Heart right ventricle (tissue), 16 donors: Measurements from ENCODE around the gene PWP1. TPM values are rescaled to one million over a fixed set of nuclear protein-coding genes. Genes with fewer than 3 reads are reported as not detected.

Source experiments
- ATAC-seq, 8 donors: fragments of 200-7000 bp; cut with Tn5 transposase; one replicate each; pipeline ENCODE4 v1.9.1; 2020; ENCODE audit warnings: mild to moderate bottlenecking in 8 of 8, moderate library complexity in 8 of 8, moderate number of reproducible peaks in 1 of 8
- DNase-seq, 2 donors: peaks; one replicate each; pipeline ENCODE4 v3.0.0-alpha.2; 2020
- H3K27ac ChIP-seq, 10 donors: fragments of 200-600 bp; sonication (generic) in 2 of 10; one replicate each; pipeline versions ENCODE4 v1.5.0 to v1.8.0; 2020 to 2022; ENCODE audit warnings: mild to moderate bottlenecking in 3 of 10
- H3K27me3 ChIP-seq, 7 donors: fragments of 200-600 bp; one replicate each; pipeline ENCODE4 v1.8.0; 2021 to 2022; ENCODE audit warnings: mild to moderate bottlenecking in 2 of 7
- H3K36me3 ChIP-seq, 9 donors: fragments of 200-600 bp; sonication (generic) in 1 of 9; one replicate each; pipeline versions ENCODE4 v1.5.0 to v1.8.0; 2020 to 2022; ENCODE audit warnings: mild to moderate bottlenecking in 2 of 9
- H3K4me1 ChIP-seq, 9 donors: fragments of 200-600 bp; sonication (generic) in 1 of 9; one replicate each; pipeline versions ENCODE4 v1.5.0 to v1.8.0; 2020 to 2022; ENCODE audit warnings: mild to moderate bottlenecking in 4 of 9
- H3K4me3 ChIP-seq, 10 donors: fragments of 200-600 bp; sonication (generic) in 2 of 10; one replicate each; pipeline versions ENCODE4 v1.5.0 to v1.8.0; 2020 to 2022; ENCODE audit warnings: mild to moderate bottlenecking in 7 of 10, moderate library complexity in 2 of 10
- H3K9me3 ChIP-seq, 11 donors: fragments of 200-600 bp in 10 of 11; sonication (generic) in 2 of 11; one replicate each; pipeline versions ENCODE4 v1.5.0 to v1.8.0; 2013 to 2022; ENCODE audit warnings: mild to moderate bottlenecking in 2 of 11, control low read depth in 1 of 11, moderate library complexity in 1 of 11
- WGBS, 2 donors: extraction: QIAGEN DNeasy Blood & Tissue Kit; methylation state at CpG; one replicate each; pipeline ENCODE4 v1.1.7; 2013; ENCODE audit warnings: inconsistent platforms in 1 of 2; 5-methylcytosine and 5-hydroxymethylcytosine counted together
- intact Hi-C, 10 donors: fragments of 100-400 bp; cut with DNase I; formaldehyde crosslinking; loops; one replicate each; pipeline versions ENCODE4 v1.11.1 to v1.14.2; 2022
- polyA plus RNA-seq, 2 donors: library from polyadenylated mRNA; stranded (reverse); fragments of 200-250 nt; gene quantifications; one replicate each; pipeline ENCODE4 v1.2.3, GENCODE V29; 2013
- total RNA-seq, 10 donors: library from RNA; stranded (reverse); fragmentation: NEBNext Ultra II Directional in 3 of 10; extraction: Animal tissue kit (Norgen Biotek cat#: 25700) in 3 of 10; gene quantifications; one replicate each; pipeline versions ENCODE4 v1.2.1 to v1.2.4, GENCODE V29; 2021 to 2023
- TF ChIP-seq, protein P1 (sequence below), 9 donors: fragments of 200-600 bp; sonication (generic) in 2 of 9; IDR thresholded peaks; one replicate each; pipeline versions ENCODE4 v1.5.0 to v1.8.0; 2021 to 2022; ENCODE audit warnings: antibody characterized with exemption in 9 of 9, mild to moderate bottlenecking in 5 of 9, moderate library complexity in 1 of 9
- donor health status: Arrhythmogenic right ventricular cardiomyopathy.
- donor health status: ischemic (EF 13 %, LVEDD 7.1; RV severe dilation, severe dysfunction).
- donor health status: healthy with polysubstance abuse.
- donor health status: DM: no; HTN: yes; CAD: no.
- donor health status: DM: no; HTN: no; CAD: no.
- donor health status: ischemic (EF 25% LVEDD 6.9; RV normal size, moderate dysfunction).
- donor health status: ischemic (EF 25% LVEDD 5.7; RV mildly dilated, moderate dysfunction).
- donor health status: healthy.
- donor health status: DM: yes; HTN: yes; CAD: no.
- donor health status: Ischemic cardiomyopathy.
- donor health status: ischemic (EF 35%, LVEDD 5.7; RV mildly dilated, moderate dysfunction).
- donor health status: nonischemic (EF 11% LVEDD 7.7; RV severe dilation, severe dysfunction).
- donor health status: DM: yes; HTN: yes; CAD: no.
- donor health status: PGD.
- donor health status: ischemic (EF 29% LVEDD 5.4; RV normal size, mild dysfunction).
- donor health status: nonischemic (EF 23%, LVEDD 6.1; RV moderate dilation, normal function).

Gene PWP1
- total and polyA plus RNA-seq, 12 donors, result 9.1 to 17.6 (median 13.8) TPM

DNA sequence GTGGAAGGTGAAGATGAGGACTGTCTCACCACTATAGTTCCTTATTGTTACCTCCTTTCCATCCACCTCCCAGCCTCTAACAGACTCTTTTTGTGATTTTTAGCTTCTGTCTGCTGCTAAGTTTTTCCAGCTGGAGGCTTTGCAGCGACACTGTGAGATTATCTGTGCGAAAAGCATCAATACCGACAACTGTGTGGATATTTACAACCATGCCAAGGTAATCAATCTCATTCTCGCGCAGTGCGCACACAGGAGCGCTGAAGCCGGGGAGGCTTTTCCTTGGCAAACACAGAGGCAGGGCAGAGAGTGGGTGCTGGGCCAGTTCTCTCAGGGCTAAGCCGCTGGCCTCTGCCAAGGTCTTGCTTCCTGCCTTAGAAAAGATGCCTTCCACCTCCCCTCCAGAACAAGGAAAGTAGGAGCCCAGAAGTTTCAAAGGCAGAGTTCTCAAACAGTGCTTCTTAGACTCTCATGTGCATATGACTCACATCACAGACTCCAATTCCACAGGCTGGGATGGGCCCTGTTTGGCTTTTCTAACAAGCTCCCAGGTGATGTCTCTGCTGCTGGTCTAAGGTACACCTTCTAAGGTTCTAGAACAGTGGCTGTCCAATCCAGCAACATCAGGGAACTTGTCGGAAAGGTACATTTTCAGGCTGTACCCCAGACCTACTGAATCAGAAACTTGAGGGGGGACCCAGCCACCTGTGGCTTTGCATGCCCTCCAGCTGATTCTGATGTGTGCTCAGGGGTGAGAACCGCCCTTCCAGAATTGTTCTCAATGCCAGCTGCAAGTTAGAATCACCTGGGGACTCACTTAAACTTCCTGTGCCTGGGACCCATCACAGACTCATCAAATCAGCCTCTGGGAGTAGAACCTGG is 33.8 kb upstream of the PWP1 start:
- WGBS, 2 donors, result 68 to 76% methylated on average over 11 of the region's 11 CpGs
- intact Hi-C loops, result no loop called here
- no peak for ATAC-seq

DNA sequence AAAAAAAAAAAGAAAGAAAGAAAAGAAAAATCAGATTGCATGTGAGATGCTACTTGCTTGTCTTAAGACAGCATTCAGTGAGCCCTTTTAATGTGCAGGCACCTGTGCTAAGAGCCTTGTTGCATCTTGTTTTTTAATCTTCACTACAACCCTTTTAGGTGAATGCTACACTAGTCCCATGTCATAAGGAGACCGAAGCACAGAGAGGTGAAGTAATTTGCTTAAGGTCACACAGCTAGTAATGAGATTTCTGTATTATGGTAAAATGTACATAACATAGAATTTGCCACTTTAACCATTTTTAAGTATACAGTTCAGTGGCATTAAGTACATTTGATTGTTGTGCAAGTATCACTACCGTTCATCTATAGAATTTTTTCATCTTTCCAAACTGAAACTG is 32.1 kb upstream of the PWP1 start:
- intact Hi-C loops, result no loop called here
- 90 to 96% methylated on average over 2 of the region's 2 CpGs for WGBS, 2 donors
- TF ChIP-seq, protein P1, sequence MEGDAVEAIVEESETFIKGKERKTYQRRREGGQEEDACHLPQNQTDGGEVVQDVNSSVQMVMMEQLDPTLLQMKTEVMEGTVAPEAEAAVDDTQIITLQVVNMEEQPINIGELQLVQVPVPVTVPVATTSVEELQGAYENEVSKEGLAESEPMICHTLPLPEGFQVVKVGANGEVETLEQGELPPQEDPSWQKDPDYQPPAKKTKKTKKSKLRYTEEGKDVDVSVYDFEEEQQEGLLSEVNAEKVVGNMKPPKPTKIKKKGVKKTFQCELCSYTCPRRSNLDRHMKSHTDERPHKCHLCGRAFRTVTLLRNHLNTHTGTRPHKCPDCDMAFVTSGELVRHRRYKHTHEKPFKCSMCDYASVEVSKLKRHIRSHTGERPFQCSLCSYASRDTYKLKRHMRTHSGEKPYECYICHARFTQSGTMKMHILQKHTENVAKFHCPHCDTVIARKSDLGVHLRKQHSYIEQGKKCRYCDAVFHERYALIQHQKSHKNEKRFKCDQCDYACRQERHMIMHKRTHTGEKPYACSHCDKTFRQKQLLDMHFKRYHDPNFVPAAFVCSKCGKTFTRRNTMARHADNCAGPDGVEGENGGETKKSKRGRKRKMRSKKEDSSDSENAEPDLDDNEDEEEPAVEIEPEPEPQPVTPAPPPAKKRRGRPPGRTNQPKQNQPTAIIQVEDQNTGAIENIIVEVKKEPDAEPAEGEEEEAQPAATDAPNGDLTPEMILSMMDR (IDR thresholded peaks at IDR 0.05), result no peak
- Histone ChIP-seq H3K27ac (no peak overlapping the region), H3K27me3 (peaks cover 0 to 2% (median 0%) of the 10 kb centered on the region in 7 donors), H3K4me3 (no peak overlapping the region), H3K9me3 (no peaks in the 10 kb centered on the region), H3K4me1 (peaks cover 0 to 10% (median 0%) of the 10 kb centered on the region in 9 donors), H3K36me3 (no peaks in the 10 kb centered on the region)
- ATAC-seq (no peak), DNase-seq (no peak)

More for the DNA sequence above, 33.8 kb upstream of the PWP1 start:
- TF ChIP-seq, protein P1 (IDR thresholded peaks at IDR 0.05), result no peak
- Histone ChIP-seq H3K27me3 (peaks cover 0 to 2% (median 0%) of the 10 kb centered on the region in 7 donors), H3K27ac (no peak overlapping the region), H3K4me1 (peaks cover 0 to 10% (median 0%) of the 10 kb centered on the region in 9 donors), H3K36me3 (no peaks in the 10 kb centered on the region), H3K4me3 (no peak overlapping the region), H3K9me3 (no peaks in the 10 kb centered on the region)
- DNase-seq, result no peak

- 43 to 48% methylated on average over 4 of the region's 4 CpGs for WGBS, 2 donors
- Histone ChIP-seq H3K36me3 (no peaks in the 10 kb centered on the region), H3K27me3 (peaks cover 0 to 2% (median 0%) of the 10 kb centered on the region in 7 donors), H3K27ac (no peak overlapping the region), H3K4me3 (no peak overlapping the region), H3K9me3 (no peaks in the 10 kb centered on the region), H3K4me1 (peaks cover 0 to 10% (median 0%) of the 10 kb centered on the region in 9 donors)
- TF ChIP-seq, protein P1 (IDR thresholded peaks at IDR 0.05), result no peak
- DNase-seq, result no peak
- intact Hi-C loops, result no loop called here
- peak in 1 of 8 donors; percentile 44 for ATAC-seq
Observed at GRCh38 chr12:107654873-107655272, 30.7 kb upstream of the PWP1 start.

- peak in 4 of 8 donors; percentile 57 to 60 (median 58) for ATAC-seq
- intact Hi-C loops, result no loop called here
Observed at GRCh38 chr12:107655281-107656065, 30.1 kb upstream of the PWP1 start.

More at GRCh38 chr12:107655281-107656065, 30.1 kb upstream of the PWP1 start:
- H3K4me1 ChIP-seq, result peaks cover 0 to 10% (median 0%) of the 10 kb centered on the region in 9 donors
- TF ChIP-seq, protein P1 (IDR thresholded peaks at IDR 0.05), result no peak
- 61 to 71% methylated on average over 9 of the region's 9 CpGs for WGBS, 2 donors
- peaks cover 0 to under 1% (median 0%) of the 10 kb centered on the region in 7 donors for H3K27me3 ChIP-seq
- no peak for DNase-seq
- no peaks in the 10 kb centered on the region for H3K9me3 ChIP-seq
- no peaks in the 10 kb centered on the region for H3K36me3 ChIP-seq
- no peak overlapping the region for H3K27ac ChIP-seq
- H3K4me3 ChIP-seq, result no peak overlapping the region
